Measurements from ENCODE around the gene PSMG2.
"Not testable (repeated sequence)": the region's sequence is repeated elsewhere in the genome, so short reads cannot be mapped to it uniquely, and the experiment has no call there.

DNA sequence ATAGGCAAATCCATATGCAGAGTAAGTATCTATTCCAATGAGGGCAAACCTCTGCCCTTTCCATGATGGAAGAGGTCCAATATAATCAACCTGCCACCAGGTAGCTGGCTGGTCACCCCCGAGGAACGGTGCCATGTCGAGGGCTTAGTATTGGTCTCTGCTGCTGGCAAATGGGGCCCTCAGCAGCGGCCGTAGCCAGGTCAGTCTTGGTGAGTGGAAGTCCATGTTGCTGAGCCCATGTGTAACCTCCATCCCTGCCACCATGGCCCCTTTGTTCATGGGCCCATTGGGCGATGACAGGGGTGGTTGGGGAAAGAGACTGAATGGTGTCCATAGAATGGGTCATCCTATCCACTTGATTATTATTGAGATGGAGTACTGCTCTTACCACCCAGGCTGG, 52.8 kb downstream of the PSMG2 start:
- TF ChIP-seq SIN3A (IDR thresholded peaks at IDR 0.05; ENCODE audit: borderline replicate concordance in 2 of 2, control insufficient read depth in 1 of 2, low read depth in 2 of 2, low read length in 2 of 2); CREB3 (tag; conservative IDR thresholded peaks at IDR 0.05; ENCODE audit: low read depth); SP1 (CRISPR knock-in tag; IDR thresholded peaks at IDR 0.05); HDGF (IDR thresholded peaks at IDR 0.05); ZNF140 (CRISPR knock-in tag; IDR thresholded peaks at IDR 0.05): not testable (repeated sequence)
- TF ChIP-seq, protein P1, sequence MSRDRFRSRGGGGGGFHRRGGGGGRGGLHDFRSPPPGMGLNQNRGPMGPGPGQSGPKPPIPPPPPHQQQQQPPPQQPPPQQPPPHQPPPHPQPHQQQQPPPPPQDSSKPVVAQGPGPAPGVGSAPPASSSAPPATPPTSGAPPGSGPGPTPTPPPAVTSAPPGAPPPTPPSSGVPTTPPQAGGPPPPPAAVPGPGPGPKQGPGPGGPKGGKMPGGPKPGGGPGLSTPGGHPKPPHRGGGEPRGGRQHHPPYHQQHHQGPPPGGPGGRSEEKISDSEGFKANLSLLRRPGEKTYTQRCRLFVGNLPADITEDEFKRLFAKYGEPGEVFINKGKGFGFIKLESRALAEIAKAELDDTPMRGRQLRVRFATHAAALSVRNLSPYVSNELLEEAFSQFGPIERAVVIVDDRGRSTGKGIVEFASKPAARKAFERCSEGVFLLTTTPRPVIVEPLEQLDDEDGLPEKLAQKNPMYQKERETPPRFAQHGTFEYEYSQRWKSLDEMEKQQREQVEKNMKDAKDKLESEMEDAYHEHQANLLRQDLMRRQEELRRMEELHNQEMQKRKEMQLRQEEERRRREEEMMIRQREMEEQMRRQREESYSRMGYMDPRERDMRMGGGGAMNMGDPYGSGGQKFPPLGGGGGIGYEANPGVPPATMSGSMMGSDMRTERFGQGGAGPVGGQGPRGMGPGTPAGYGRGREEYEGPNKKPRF (IDR thresholded peaks at IDR 0.05; ENCODE audit: low read depth, low read length): not testable (repeated sequence)
- TF ChIP-seq, protein P2, sequence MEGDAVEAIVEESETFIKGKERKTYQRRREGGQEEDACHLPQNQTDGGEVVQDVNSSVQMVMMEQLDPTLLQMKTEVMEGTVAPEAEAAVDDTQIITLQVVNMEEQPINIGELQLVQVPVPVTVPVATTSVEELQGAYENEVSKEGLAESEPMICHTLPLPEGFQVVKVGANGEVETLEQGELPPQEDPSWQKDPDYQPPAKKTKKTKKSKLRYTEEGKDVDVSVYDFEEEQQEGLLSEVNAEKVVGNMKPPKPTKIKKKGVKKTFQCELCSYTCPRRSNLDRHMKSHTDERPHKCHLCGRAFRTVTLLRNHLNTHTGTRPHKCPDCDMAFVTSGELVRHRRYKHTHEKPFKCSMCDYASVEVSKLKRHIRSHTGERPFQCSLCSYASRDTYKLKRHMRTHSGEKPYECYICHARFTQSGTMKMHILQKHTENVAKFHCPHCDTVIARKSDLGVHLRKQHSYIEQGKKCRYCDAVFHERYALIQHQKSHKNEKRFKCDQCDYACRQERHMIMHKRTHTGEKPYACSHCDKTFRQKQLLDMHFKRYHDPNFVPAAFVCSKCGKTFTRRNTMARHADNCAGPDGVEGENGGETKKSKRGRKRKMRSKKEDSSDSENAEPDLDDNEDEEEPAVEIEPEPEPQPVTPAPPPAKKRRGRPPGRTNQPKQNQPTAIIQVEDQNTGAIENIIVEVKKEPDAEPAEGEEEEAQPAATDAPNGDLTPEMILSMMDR (IDR thresholded peaks at IDR 0.05 in 2 of 3, conservative IDR thresholded peaks at IDR 0.05 in 1 of 3; ENCODE audit: insufficient read depth in 2 of 3, low read depth in 1 of 3, low read length in 3 of 3): not testable (repeated sequence)

Data from K562 (cell line).